ENCODE results near the gene ASNSD1.
"Not testable (repeated sequence)": the region's sequence is repeated elsewhere in the genome, so short reads cannot be mapped to it uniquely, and the experiment has no call there.

ASNSD1 gene

DNA sequence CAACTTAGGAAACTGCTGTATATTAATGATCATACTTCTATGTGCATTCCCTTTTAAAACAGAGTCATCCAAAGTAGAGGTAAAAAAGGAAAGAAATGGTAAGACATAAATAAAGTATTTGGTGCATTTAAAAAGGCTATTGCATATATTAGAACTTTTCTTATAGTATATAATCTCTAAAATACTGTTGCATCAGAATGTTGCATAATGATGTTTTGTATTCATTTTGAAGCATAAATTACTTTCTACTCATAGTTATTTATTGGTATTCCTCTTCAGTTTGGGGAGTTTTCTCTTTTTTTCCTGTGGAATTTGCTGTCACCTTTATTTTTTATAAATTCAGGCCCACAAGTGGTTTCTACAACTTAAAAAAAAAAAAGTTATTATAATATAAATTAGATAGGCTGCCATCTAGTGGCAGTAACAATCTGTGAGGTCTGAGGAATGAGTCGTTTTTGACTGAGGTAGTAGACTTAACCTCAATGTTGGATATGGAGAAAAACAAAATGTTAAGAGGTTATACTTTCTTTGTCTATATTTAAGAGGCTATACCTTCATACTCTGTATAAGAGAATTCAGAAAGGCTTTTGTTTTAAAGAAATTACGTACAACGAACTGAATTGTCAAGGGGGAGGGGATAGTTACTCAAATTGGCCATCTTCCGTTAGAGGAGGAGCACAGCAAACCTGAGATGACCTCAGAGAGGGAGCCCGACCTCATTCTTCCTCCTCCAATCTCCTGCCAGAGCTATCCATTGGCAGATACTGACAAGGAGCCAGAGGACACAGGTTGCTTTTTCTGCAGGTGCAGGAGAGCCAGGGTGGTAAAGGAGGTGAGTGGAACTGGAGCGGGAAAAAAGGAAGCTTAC lies 37.0 kb downstream of the ASNSD1 start:
- Histone ChIP-seq H3K4me2 (ENCODE audit: low read length) (peak overlapping the region; percentile 58), H3K27me3 (ENCODE audit: control insufficient read depth, insufficient read depth, low read length) (no peaks in the 10 kb centered on the region), H3K27ac (peak overlapping the region; percentile 50), H3K4me3 (ENCODE audit: low read depth, low read length) (no peak overlapping the region), H2AFZ (peak overlapping the region; percentile 70), H3K4me1 (peaks cover 4% of the 10 kb centered on the region), H3K9me3 (ENCODE audit: control insufficient read depth, low read length) (no peaks in the 10 kb centered on the region), H3K9ac (no peak overlapping the region), H3K79me2 (no peaks in the 10 kb centered on the region), H3K36me3 (ENCODE audit: control insufficient read depth, insufficient read depth, low read length) (no peaks in the 10 kb centered on the region)
- TF ChIP-seq, protein P1, sequence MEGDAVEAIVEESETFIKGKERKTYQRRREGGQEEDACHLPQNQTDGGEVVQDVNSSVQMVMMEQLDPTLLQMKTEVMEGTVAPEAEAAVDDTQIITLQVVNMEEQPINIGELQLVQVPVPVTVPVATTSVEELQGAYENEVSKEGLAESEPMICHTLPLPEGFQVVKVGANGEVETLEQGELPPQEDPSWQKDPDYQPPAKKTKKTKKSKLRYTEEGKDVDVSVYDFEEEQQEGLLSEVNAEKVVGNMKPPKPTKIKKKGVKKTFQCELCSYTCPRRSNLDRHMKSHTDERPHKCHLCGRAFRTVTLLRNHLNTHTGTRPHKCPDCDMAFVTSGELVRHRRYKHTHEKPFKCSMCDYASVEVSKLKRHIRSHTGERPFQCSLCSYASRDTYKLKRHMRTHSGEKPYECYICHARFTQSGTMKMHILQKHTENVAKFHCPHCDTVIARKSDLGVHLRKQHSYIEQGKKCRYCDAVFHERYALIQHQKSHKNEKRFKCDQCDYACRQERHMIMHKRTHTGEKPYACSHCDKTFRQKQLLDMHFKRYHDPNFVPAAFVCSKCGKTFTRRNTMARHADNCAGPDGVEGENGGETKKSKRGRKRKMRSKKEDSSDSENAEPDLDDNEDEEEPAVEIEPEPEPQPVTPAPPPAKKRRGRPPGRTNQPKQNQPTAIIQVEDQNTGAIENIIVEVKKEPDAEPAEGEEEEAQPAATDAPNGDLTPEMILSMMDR (IDR thresholded peaks at IDR 0.05) = peak; percentile 65

DNA sequence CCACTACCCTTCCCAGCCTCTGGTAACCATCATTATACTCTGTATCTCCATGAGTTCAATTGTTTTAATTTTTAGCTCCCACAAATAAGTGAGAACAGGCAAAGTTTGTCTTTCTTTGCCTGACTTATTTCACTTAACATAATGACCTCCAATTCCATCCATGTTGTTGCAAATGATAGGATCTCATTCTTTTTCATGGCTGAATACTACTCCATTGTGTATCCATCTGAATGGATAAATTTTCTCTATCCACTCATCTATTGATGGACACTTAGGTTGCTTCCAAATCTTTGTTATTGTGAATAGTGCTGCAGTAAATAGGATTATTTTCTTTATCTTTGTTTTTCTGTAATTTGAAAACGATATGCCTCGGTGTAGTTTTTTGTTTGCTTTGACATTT lies 39.4 kb downstream of the ASNSD1 start:
- Histone ChIP-seq H3K27me3 (ENCODE audit: control insufficient read depth, insufficient read depth, low read length) (no peaks in the 10 kb centered on the region), H3K4me3 (ENCODE audit: low read depth, low read length) (no peak overlapping the region), H3K4me1 (peaks cover 6% of the 10 kb centered on the region), H3K79me2 (no peaks in the 10 kb centered on the region), H3K36me3 (ENCODE audit: control insufficient read depth, insufficient read depth, low read length) (no peaks in the 10 kb centered on the region), H3K4me2 (ENCODE audit: low read length) (no peak overlapping the region), H3K27ac (no peak overlapping the region), H3K9ac (no peak overlapping the region), H3K9me3 (ENCODE audit: control insufficient read depth, low read length) (no peaks in the 10 kb centered on the region), H2AFZ (no peak overlapping the region)
- TF ChIP-seq, protein P1 (IDR thresholded peaks at IDR 0.05) = no peak

DNA sequence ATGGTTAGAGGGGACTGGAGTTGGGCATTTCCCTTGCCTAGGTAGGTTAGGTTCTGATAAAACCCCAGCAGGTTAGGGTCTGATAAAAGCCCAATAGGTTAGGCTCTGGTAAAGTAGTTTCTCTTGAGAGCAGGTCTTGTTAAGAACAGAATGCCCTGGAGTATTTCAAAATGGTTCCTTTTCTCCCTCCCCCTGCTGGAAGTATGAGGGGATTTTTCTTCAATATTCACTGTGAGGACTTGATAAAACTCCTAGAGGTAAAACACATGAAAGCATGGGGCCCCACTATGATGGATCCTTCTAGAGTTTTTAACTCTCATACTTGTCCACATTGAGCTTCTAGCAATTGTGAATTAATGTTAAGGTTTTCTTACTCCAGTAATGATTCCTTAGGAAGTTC lies 40.8 kb downstream of the ASNSD1 start:
- H3K27ac ChIP-seq = no peak overlapping the region

DNA sequence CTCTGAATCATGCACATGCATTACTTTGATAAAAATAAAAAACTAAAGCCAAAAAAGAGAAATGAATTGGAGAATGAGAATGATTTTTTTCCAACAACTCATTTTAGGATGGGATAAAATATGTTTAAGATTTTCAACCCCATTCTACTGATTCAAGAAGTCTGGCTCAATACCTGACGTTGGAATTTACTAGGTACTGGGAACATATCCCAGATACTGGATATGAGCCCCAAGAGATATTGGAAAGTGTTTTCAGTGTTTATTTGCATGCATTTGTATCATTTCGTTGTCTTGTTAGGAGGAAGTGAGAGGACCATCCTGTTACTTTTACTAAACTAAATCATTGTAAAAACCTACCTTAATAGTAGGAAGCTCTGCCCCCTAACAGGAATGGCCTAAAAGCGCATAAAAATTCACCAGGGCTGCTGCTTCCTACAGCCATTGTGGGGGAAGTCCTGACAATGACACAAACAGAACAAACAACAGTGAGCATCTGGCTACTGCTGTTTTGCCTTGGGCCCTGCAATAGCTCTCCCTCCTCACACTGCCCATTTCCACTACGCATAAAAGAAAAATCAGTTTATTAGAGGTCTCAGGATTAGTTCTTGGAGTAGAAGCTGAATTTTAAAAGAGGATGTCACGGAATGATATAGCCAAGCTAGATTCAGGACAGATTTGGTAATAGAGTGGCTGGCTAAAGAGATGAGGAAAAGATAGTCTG lies 48.4 kb downstream of the ASNSD1 start:
- H3K27me3 ChIP-seq (ENCODE audit: control insufficient read depth, insufficient read depth, low read length) = no peaks in the 10 kb centered on the region
- TF ChIP-seq, protein P1 (IDR thresholded peaks at IDR 0.05) = no peak
- no peak overlapping the region for H2AFZ ChIP-seq
- H3K9ac ChIP-seq = no peak overlapping the region
- H3K27ac ChIP-seq = no peak overlapping the region
- H3K9me3 ChIP-seq (ENCODE audit: control insufficient read depth, low read length) = no peaks in the 10 kb centered on the region
- no peak overlapping the region for H3K4me3 ChIP-seq (ENCODE audit: low read depth, low read length)
- no peak overlapping the region for H3K4me2 ChIP-seq (ENCODE audit: low read length)
- H3K36me3 ChIP-seq (ENCODE audit: control insufficient read depth, insufficient read depth, low read length) = no peaks in the 10 kb centered on the region
- H3K79me2 ChIP-seq = no peaks in the 10 kb centered on the region
- H3K4me1 ChIP-seq = no peaks in the 10 kb centered on the region

More for the DNA sequence above, 40.8 kb downstream of the ASNSD1 start:
- TF ChIP-seq, protein P1 (IDR thresholded peaks at IDR 0.05) = no peak
- Histone ChIP-seq H3K79me2 (no peaks in the 10 kb centered on the region), H3K4me1 (peaks cover 6% of the 10 kb centered on the region), H3K9ac (no peak overlapping the region), H3K36me3 (ENCODE audit: control insufficient read depth, insufficient read depth, low read length) (no peaks in the 10 kb centered on the region), H3K27me3 (ENCODE audit: control insufficient read depth, insufficient read depth, low read length) (no peaks in the 10 kb centered on the region), H2AFZ (peak overlapping the region; percentile 24), H3K4me3 (ENCODE audit: low read depth, low read length) (no peak overlapping the region), H3K9me3 (ENCODE audit: control insufficient read depth, low read length) (no peaks in the 10 kb centered on the region), H3K4me2 (ENCODE audit: low read length) (no peak overlapping the region)

DNA sequence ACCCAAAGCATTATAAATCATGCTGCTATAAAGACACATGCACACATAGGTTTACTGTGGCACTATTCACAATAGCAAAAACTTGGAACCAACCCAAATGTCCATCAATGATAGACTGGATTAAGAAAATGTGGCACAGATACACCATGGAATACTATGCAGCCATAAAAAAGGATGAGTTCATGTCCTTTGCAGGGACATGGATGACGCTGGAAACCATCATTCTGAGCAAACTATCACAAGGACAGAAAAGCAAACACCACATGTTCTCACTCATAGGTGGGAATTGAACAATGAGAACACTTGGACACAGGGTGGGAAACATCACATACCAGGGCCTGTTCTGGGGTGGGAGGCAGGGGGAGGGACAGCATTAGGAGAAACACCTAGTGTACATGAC lies 56.3 kb downstream of the ASNSD1 start:
- not testable (repeated sequence) for H3K9me3 ChIP-seq (ENCODE audit: control insufficient read depth, low read length); H3K79me2 ChIP-seq; H3K27ac ChIP-seq; H3K36me3 ChIP-seq (ENCODE audit: control insufficient read depth, insufficient read depth, low read length); H3K4me1 ChIP-seq; H3K27me3 ChIP-seq (ENCODE audit: control insufficient read depth, insufficient read depth, low read length); H3K4me2 ChIP-seq (ENCODE audit: low read length); H2AFZ ChIP-seq; H3K9ac ChIP-seq; H3K4me3 ChIP-seq (ENCODE audit: low read depth, low read length)

All from parathyroid adenoma (tissue), 2 donors.